Karpas-422 (cell line): ENCODE results near the gene BBS1. TPM values are rescaled to one million over a fixed set of nuclear protein-coding genes. Genes with fewer than 3 reads are reported as not detected.
A peak's percentile ranks its signal among the peaks of the same experiment; 100 is the strongest.

Source experiments
- DNase-seq: peaks from one replicate; pipeline ENCODE4 v3.0.0-alpha.2; 2015
- H2AFZ ChIP-seq: fragments of 200-600 bp; sonication (generic); 2 replicates; pipeline ENCODE4 v1.6.1; 2014; ENCODE audit warnings: antibody characterized with exemption, low read length, mixed read lengths
- H3K27ac ChIP-seq: fragments of 200-600 bp; sonication (generic); 2 replicates; pipeline ENCODE4 v1.5.1; 2014; ENCODE audit warnings: mild to moderate bottlenecking, low read length, moderate library complexity
- H3K27me3 ChIP-seq: fragments of 200-600 bp; sonication (generic); 2 replicates; pipeline ENCODE4 v1.6.1; 2014; ENCODE audit warnings: low read length, mixed read lengths
- H3K36me3 ChIP-seq: fragments of 200-600 bp; sonication (generic); 2 replicates; pipeline ENCODE4 v1.6.1; 2014; ENCODE audit warnings: low read length, mixed read lengths; ENCODE audit not compliant: insufficient read depth
- H3K4me1 ChIP-seq: fragments of 200-600 bp; sonication (generic); 2 replicates; pipeline ENCODE4 v1.6.1; 2014; ENCODE audit warnings: mild to moderate bottlenecking, low read length, mixed read lengths
- H3K4me2 ChIP-seq: fragments of 200-600 bp; sonication (generic); 2 replicates; pipeline ENCODE4 v1.6.1; 2014; ENCODE audit warnings: low read length, low read depth, mild to moderate bottlenecking; ENCODE audit not compliant: poor library complexity, severe bottlenecking
- H3K4me3 ChIP-seq: fragments of 200-600 bp; sonication (generic); 2 replicates; pipeline ENCODE4 v1.5.1; 2014; ENCODE audit warnings: mild to moderate bottlenecking, antibody characterized with exemption, low read length, mixed read lengths
- H3K79me2 ChIP-seq: fragments of 200-600 bp; sonication (generic); 2 replicates; pipeline ENCODE4 v1.6.1; 2014; ENCODE audit warnings: mild to moderate bottlenecking, low read length, mixed read lengths
- H3K9ac ChIP-seq: fragments of 200-600 bp; sonication (generic); 2 replicates; pipeline ENCODE4 v1.6.0; 2014; ENCODE audit warnings: low read length
- H3K9me2 ChIP-seq: fragments of 200-600 bp; sonication (generic), shearing (Covaris generic); replicated peaks from 2 replicates; pipeline ENCODE4 v1.6.0; 2014; ENCODE audit warnings: mild to moderate bottlenecking, low read length, moderate library complexity; ENCODE audit not compliant: insufficient read depth
- H3K9me3 ChIP-seq: fragments of 300-700, 200-600 bp; sonication (generic); 2 replicates; pipeline ENCODE4 v1.6.1; 2014; ENCODE audit warnings: low read length, mixed read lengths
- H4K20me1 ChIP-seq: fragments of 200-600 bp; sonication (generic); 2 replicates; pipeline ENCODE4 v1.6.1; 2014; ENCODE audit warnings: mild to moderate bottlenecking, antibody characterized with exemption, low read length, low read depth; ENCODE audit not compliant: insufficient read depth
- total RNA-seq: library from RNA; depleted of rRNA; stranded (reverse); fragments of >200 nt; shearing (Covaris generic); gene quantifications from 2 replicates; pipeline ENCODE4 v1.2.3, GENCODE V29; 2014; ENCODE audit warnings: low replicate concordance

The BBS1 gene
- total RNA-seq, 1 experiment from 2014 or later: 9.1 TPM

- Histone ChIP-seq H3K9me2 (no peaks in the 10 kb centered on the region), H3K36me3 (no peaks in the 10 kb centered on the region), H4K20me1 (0 out of 2 replicates have a peak, but pooled peaks cover 4% of the 10 kb centered on the region), H3K9ac (no peak overlapping the region), H2AFZ (no peak overlapping the region), H3K4me1 (peaks cover 40% of the 10 kb centered on the region), H3K4me2 (peak overlapping the region; percentile 93), H3K9me3 (no peaks in the 10 kb centered on the region), H3K27ac (no peak overlapping the region), H3K4me3 (no peak overlapping the region), H3K27me3 (no peaks in the 10 kb centered on the region), H3K79me2 (peaks cover 8% of the 10 kb centered on the region)
- peak; percentile 51 for DNase-seq
Observed at GRCh38 chr11:66546966-66547661, 36.7 kb downstream of the BBS1 start.

GRCh38 chr11:66547662-66548009 is 37.2 kb downstream of the BBS1 start:
- H3K27me3 ChIP-seq: no peaks in the 10 kb centered on the region

GRCh38 chr11:66548041-66548440 is 37.6 kb downstream of the BBS1 start:
- no peak overlapping the region for H3K27ac ChIP-seq
- 0 out of 2 replicates have a peak, but pooled peaks cover 4% of the 10 kb centered on the region for H4K20me1 ChIP-seq
- H3K79me2 ChIP-seq: peaks cover 8% of the 10 kb centered on the region
- no peaks in the 10 kb centered on the region for H3K27me3 ChIP-seq
- H2AFZ ChIP-seq: no peak overlapping the region
- no peak for DNase-seq
- no peak overlapping the region for H3K4me2 ChIP-seq
- no peak overlapping the region for H3K9ac ChIP-seq
- H3K4me3 ChIP-seq: no peak overlapping the region
- no peaks in the 10 kb centered on the region for H3K9me3 ChIP-seq
- no peaks in the 10 kb centered on the region for H3K36me3 ChIP-seq
- no peaks in the 10 kb centered on the region for H3K9me2 ChIP-seq
- peaks cover 40% of the 10 kb centered on the region for H3K4me1 ChIP-seq

More at GRCh38 chr11:66547662-66548009, 37.2 kb downstream of the BBS1 start:
- H3K9ac ChIP-seq: no peak overlapping the region
- peaks cover 8% of the 10 kb centered on the region for H3K79me2 ChIP-seq
- no peak overlapping the region for H3K4me3 ChIP-seq
- 0 out of 2 replicates have a peak, but pooled peaks cover 4% of the 10 kb centered on the region for H4K20me1 ChIP-seq
- H3K27ac ChIP-seq: no peak overlapping the region
- H2AFZ ChIP-seq: no peak overlapping the region
- H3K4me1 ChIP-seq: peaks cover 40% of the 10 kb centered on the region
- no peak overlapping the region for H3K4me2 ChIP-seq
- H3K9me2 ChIP-seq: no peaks in the 10 kb centered on the region
- H3K9me3 ChIP-seq: no peaks in the 10 kb centered on the region
- H3K36me3 ChIP-seq: no peaks in the 10 kb centered on the region
- no peak for DNase-seq

GRCh38 chr11:66548774-66549630 is 38.6 kb downstream of the BBS1 start:
- peaks cover 8% of the 10 kb centered on the region for H3K79me2 ChIP-seq
- DNase-seq: no peak
- no peak overlapping the region for H3K4me2 ChIP-seq
- H3K27ac ChIP-seq: no peak overlapping the region
- peaks cover 31% of the 10 kb centered on the region for H3K4me1 ChIP-seq
- H4K20me1 ChIP-seq: 0 out of 2 replicates have a peak, but pooled peaks cover 4% of the 10 kb centered on the region
- H3K9me3 ChIP-seq: no peaks in the 10 kb centered on the region
- H3K36me3 ChIP-seq: no peaks in the 10 kb centered on the region
- H3K4me3 ChIP-seq: no peak overlapping the region
- no peak overlapping the region for H2AFZ ChIP-seq
- H3K9me2 ChIP-seq: no peaks in the 10 kb centered on the region
- no peaks in the 10 kb centered on the region for H3K27me3 ChIP-seq
- no peak overlapping the region for H3K9ac ChIP-seq

- DNase-seq: no peak
- Histone ChIP-seq H3K36me3 (no peaks in the 10 kb centered on the region), H2AFZ (no peak overlapping the region)
Observed at GRCh38 chr11:66549696-66550095, 39.3 kb downstream of the BBS1 start.

GRCh38 chr11:66550887-66551286 is 40.5 kb downstream of the BBS1 start:
- H3K9me3 ChIP-seq: no peaks in the 10 kb centered on the region
- H3K9me2 ChIP-seq: no peaks in the 10 kb centered on the region
- H3K4me3 ChIP-seq: no peak overlapping the region
- H3K27me3 ChIP-seq: no peaks in the 10 kb centered on the region
- H3K27ac ChIP-seq: no peak overlapping the region
- no peaks in the 10 kb centered on the region for H3K79me2 ChIP-seq
- H4K20me1 ChIP-seq: 0 out of 2 replicates have a peak, but pooled peaks cover 4% of the 10 kb centered on the region
- H3K4me1 ChIP-seq: peaks cover 16% of the 10 kb centered on the region
- H3K36me3 ChIP-seq: no peaks in the 10 kb centered on the region
- no peak overlapping the region for H3K4me2 ChIP-seq
- no peak overlapping the region for H3K9ac ChIP-seq
- DNase-seq: no peak
- H2AFZ ChIP-seq: no peak overlapping the region

More at GRCh38 chr11:66549696-66550095, 39.3 kb downstream of the BBS1 start:
- Histone ChIP-seq H3K27ac (no peak overlapping the region), H3K9me2 (no peaks in the 10 kb centered on the region), H4K20me1 (0 out of 2 replicates have a peak, but pooled peaks cover 4% of the 10 kb centered on the region), H3K9ac (no peak overlapping the region), H3K27me3 (no peaks in the 10 kb centered on the region), H3K4me1 (peaks cover 24% of the 10 kb centered on the region), H3K4me2 (no peak overlapping the region), H3K4me3 (no peak overlapping the region), H3K79me2 (peaks cover 8% of the 10 kb centered on the region), H3K9me3 (no peaks in the 10 kb centered on the region)

- Histone ChIP-seq H3K4me1 (no peaks in the 10 kb centered on the region), H4K20me1 (no peaks in the 10 kb centered on the region), H3K36me3 (no peaks in the 10 kb centered on the region), H3K4me2 (no peak overlapping the region), H3K9me2 (no peaks in the 10 kb centered on the region), H3K4me3 (no peak overlapping the region), H3K27ac (no peak overlapping the region), H3K9ac (no peak overlapping the region), H3K27me3 (no peaks in the 10 kb centered on the region), H3K9me3 (no peaks in the 10 kb centered on the region), H3K79me2 (no peaks in the 10 kb centered on the region), H2AFZ (no peak overlapping the region)
- DNase-seq: no peak
Observed at GRCh38 chr11:66554602-66555001, 44.2 kb downstream of the BBS1 start.

- no peak overlapping the region for H3K27ac ChIP-seq
- H3K9ac ChIP-seq: no peak overlapping the region
- no peaks in the 10 kb centered on the region for H3K36me3 ChIP-seq
- no peaks in the 10 kb centered on the region for H3K79me2 ChIP-seq
- no peaks in the 10 kb centered on the region for H3K9me2 ChIP-seq
- H2AFZ ChIP-seq: no peak overlapping the region
- no peaks in the 10 kb centered on the region for H4K20me1 ChIP-seq
- no peaks in the 10 kb centered on the region for H3K4me1 ChIP-seq
- DNase-seq: no peak
- H3K4me2 ChIP-seq: no peak overlapping the region
- H3K27me3 ChIP-seq: no peaks in the 10 kb centered on the region
- H3K9me3 ChIP-seq: no peaks in the 10 kb centered on the region
- no peak overlapping the region for H3K4me3 ChIP-seq
Observed at GRCh38 chr11:66555416-66555815, 45.0 kb downstream of the BBS1 start.
